HG02642 (cell line): ENCODE data around the gene TCEANC.
"Not testable (repeated sequence)": the region's sequence is repeated elsewhere in the genome, so short reads cannot be mapped to it uniquely, and the experiment has no call there.

Experiments
- ATAC-seq: cut with Tn5 transposase; IDR thresholded peaks from one replicate; pipeline ENCODE4 v1.9.1; 2021; ENCODE audit warnings: mild to moderate bottlenecking; ENCODE audit not compliant: unreplicated experiment, poor library complexity

The TCEANC gene, protein sequence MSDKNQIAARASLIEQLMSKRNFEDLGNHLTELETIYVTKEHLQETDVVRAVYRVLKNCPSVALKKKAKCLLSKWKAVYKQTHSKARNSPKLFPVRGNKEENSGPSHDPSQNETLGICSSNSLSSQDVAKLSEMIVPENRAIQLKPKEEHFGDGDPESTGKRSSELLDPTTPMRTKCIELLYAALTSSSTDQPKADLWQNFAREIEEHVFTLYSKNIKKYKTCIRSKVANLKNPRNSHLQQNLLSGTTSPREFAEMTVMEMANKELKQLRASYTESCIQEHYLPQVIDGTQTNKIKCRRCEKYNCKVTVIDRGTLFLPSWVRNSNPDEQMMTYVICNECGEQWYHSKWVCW

DNA sequence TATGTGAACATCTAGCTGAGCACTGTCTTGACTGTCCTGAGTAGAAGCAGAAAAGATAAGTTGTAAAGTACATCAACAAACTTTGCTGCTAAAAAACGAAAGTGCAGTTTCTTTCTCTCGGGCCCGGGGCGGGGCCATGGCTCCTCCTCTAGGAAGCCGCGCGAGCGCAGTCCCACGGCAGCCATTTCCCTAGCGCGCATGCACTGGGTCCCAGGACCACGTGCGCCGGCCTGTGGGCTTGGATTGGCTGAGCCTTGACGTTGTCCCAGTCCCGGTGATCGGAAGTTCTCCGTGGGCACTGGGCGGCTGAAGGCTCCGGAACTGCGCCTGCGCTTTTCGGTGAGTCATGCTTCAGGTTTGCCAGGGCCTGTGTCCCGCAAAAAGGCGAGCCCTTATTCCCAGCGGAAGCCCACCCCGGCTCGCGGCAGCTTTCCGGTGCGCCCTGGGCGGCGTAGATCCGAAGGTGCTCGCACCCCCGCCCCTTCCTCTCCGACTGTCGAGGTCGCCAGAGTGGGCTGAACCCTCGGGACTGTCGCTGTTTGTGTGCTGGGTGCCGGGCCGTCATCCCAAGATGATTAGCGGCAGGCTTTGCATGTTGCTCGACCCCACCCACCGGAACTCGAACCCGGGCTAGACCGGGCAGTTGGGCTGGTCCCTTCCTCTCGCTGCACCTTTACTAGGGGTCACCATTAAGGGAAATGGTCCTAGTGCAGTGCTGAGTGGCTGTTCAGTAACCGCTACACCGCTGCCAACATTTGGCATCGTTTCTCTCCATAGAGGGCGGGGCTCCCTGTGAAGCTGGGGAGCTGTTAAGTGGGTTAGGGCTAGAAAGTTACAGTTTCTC, at the start of gene TCEANC:
TCEANC (plus strand) TSS at position 292 of the 844 bp plus-strand sequence. CDS start 9,368 bp downstream, outside the sequence.
- peak; percentile 95 for ATAC-seq

DNA sequence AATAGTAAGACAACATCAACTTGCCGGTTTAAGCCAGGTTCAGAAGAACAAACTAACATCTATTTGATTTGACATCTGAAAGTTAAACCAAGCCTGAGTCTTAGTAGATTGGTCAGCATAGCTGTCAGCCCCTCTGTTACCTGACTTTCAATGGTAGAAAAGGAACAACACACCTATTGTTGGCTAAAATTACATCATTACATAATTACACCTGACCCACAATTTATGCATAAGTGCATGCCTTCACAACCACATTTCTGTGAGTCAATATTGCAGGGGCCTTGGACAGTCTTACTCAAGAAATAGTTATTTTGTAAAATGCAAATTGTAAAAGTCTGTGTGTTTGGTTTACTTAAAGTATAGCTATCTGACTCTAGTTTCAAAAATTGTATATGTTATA, 47.3 kb upstream of the TCEANC start:
- ATAC-seq: no peak

DNA sequence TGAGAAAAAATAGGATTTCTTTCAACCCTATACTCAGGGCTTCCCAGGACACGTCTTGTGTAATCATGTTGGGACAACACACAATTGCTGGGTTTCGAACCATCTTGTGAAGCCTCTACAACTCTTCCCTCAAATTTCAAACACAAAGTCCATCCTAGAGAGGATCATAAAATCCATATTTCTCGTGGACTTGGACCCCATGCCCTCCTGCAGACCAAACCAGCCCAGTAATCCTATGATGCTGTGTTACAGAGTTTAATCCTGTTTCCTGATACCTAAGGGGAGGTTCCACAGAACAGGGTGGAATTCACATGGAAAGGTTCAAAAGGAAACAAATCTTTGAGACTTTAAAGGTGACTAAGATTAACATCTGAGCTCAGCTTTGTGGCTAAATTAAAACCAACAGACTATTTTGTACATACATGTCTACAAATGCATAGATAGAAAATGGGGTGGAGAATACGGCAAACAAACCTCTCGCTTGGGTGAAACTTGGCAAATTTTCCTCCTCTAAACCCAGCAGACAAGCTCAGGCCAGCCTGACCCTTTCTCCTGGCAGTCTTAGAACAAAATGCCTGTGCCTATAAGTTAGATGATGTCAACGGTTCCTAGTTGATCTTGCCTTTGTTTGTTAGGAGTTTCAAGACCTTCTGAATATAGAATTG, 45.5 kb upstream of the TCEANC start:
- no peak for ATAC-seq

DNA sequence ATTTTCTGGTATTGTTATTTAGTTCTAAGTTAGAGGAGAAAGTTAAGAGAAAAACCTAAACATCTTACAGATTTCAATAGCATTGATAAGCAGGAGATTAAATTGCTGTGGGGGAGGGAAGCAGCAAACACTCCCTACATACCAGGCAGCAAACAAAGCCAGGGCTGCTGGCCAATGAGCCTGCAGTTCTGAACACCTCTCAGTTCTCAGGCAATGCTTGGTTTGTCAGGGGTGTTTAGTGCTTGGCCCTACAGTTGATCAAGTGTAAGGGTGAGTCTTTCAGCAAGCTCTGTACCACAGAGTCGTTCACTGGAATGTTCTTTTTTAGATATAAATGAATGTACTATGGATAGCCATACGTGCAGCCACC, 45.0 kb upstream of the TCEANC start:
- ATAC-seq: no peak

GRCh38 chrX:13614154-13614553, 38.8 kb upstream of the TCEANC start:
- no peak for ATAC-seq

DNA sequence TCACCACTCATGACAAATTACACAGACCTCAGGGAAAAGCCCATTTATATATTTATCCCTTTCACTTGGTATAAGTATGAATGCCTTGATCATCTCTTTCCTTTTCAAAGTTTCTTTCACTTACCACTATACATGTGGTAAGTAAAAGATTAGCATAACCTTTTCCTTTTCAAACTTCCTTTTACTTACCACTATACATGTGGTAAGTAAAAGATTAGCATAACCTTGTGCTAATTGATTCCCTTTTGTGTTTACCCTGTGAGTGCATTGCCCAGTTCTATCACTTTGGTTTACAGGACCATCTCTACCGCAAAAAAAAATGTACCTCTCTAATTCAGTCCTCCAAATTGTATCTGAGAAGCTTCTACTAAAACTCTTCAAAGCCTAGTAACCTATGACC, 32.7 kb upstream of the TCEANC start:
- ATAC-seq: no peak

- no peak for ATAC-seq
Observed at GRCh38 chrX:13622401-13622964, 30.5 kb upstream of the TCEANC start.

DNA sequence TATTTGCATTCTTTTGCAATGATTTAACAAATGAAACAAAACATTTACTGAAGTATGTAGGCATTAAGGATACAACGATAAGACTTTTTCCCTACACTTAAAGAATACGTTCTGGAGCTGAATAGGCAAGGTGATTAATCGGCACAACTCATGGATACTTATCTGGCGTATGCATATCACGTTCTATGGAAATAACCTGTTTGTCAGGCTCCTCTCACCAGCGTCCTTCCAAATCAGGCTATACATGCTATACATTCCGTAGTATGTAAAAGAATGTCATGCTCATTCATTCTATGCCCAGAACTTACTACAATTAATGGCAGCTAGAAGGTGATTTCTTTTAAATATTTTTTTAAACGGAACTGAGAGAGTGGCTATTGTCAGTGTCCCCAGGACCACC, 25.6 kb upstream of the TCEANC start:
- no peak for ATAC-seq

GRCh38 chrX:13637224-13637623, 15.7 kb upstream of the TCEANC start:
- not testable (repeated sequence) for ATAC-seq

DNA sequence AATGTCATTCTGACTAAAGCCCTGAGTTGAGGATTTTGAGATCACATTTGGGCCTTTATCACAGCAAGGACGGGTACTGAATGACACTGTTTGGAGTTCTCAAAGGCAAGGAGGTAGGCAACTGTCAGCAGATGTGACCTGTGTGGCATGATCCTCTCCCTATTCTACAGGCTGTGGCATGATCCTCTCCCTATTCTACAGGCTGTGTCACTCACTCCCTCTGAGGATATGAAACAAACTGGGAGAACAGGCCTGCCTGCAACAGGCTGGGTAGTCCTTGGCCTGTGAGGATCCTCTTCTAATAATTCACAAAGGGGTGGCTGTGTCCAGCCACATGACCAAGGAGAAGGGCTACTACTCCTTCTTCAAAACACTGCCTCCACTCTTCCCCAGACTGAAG, 14.9 kb upstream of the TCEANC start:
- no peak for ATAC-seq

GRCh38 chrX:13638826-13639225, 14.1 kb upstream of the TCEANC start:
- no peak for ATAC-seq

DNA sequence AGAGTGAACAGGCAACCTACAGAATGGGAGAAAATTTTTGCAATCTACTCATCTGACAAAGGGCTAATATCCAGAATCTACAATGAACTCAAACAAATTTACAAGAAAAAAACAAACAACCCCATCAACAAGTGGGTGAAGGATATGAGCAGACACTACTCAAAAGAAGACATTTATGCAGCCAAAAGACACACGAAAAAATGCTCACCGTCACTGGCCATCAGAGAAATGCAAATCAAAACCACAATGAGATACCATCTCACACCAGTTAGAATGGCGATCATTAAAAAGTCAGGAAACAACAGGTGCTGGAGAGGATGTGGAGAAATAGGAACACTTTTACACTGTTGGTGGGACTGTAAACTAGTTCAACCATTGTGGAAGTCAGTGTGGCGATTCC, 11.3 kb upstream of the TCEANC start:
- ATAC-seq: not testable (repeated sequence)

GRCh38 chrX:13645464-13646153, 7.3 kb upstream of the TCEANC start:
- ATAC-seq: no peak

DNA sequence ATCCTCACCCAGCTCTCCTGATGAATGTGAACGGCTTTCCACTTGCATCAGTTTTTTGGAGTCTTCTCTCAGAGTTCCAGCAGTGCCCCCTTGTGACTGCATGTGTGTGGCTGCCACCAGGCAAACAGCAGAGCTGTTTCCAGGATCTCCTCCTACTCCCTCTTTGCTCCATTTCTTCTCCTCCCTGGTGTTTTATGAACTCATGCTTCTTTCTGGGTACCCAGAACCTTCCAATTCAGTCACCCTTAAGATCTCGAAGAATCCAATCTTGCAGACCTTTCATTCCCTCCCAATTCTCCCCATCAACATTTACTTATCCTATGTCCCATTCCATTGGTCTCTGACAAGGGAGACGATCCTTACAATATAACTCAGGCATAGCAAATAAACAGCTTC, 6.8 kb upstream of the TCEANC start:
- ATAC-seq: no peak

DNA sequence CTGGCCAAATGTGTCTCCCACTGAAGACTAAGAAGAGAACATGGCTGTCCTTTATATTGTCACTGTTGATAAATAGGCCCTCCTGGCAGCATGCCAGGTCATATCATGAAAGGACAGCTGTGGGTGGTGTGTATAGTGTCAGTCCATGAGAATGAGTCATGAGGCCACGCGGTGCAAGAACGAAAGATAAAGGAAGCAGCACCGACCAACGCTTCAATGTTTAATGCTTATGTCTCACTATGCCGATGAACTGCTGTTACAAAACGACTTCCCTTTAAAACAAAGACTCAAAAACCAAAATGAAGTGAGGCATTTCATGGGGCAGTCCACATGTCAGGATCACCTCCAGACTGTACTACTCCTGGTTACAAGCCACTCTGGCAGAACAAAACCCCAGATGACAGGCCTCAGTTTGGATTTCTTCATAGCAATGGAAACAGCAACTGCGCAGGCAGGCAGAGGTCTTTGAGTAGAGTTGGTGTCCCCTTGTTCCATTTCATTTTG, 5.2 kb upstream of the TCEANC start:
- no peak for ATAC-seq

DNA sequence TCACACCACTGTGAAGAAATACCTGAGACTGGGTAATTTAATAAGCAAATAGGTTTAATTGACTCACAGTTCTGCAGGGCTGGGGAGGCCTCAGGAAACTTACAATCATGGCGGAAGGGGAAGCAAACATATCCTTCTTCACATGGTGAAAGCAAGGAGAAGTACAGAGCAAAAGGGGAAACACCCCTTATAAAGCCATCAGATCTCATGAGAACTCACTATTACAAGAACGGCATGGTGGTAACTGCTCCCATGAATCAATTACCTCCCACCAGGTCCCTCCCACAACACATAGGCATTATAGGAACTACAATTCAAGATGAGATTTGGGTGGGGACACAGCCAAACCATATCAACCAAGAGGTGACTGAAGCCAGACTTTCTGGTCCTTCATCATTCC, 4.6 kb upstream of the TCEANC start:
- ATAC-seq: not testable (repeated sequence)

GRCh38 chrX:13649838-13650237, 3.1 kb upstream of the TCEANC start:
- ATAC-seq: no peak

GRCh38 chrX:13650318-13650717, 2.6 kb upstream of the TCEANC start:
- ATAC-seq: no peak

GRCh38 chrX:13651150-13651549, 1.8 kb upstream of the TCEANC start:
- ATAC-seq: no peak

DNA sequence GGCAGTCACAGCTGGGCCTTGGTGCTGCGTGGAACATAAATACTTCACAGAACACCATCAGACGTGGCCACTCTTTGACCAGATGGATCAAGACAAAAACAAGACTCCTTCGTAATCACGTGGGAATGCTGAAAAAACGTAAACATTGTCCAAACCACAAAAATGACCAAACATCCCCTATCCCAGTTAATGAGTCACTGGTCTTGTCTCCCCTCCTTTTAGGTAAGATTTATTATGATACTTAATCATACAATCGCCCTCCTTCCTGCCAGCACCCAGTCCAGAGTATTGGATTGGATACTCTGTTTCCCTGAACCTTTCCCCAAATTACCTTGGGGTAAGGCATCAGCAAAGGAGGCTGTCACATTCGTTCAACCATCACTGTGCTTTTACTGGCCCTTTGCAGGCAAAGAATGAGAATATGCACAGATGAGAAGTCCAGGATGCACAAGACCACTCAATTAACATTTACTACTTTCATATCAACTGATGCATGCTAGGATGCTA, 601 bp upstream of the TCEANC start:
- peak; percentile 2 for ATAC-seq
